Fibroblast of lung (primary cell): ENCODE data around the gene NDFIP2.

Source experiments
- EZH2 ChIP-seq: IDR thresholded peaks from 2 replicates; pipeline ENCODE4 v1.5.1; 2012; ENCODE audit warnings: low read length, control low read depth, mild to moderate bottlenecking; ENCODE audit errors: missing control alignments
- TF ChIP-seq, protein P1 (sequence below), 2 donors: IDR thresholded peaks in 1 of 2; conservative IDR thresholded peaks in 1 of 2; 1 replicate in 1 of 2; 2 replicates in 1 of 2; pipeline ENCODE4 v1.5.1; 2011 to 2012; ENCODE audit warnings: low read length in 2 of 2, control low read depth in 1 of 2, inconsistent platforms in 1 of 2, low read depth in 1 of 2, mild to moderate bottlenecking in 1 of 2

GRCh38 chr13:79448413-79448812, 32.5 kb upstream of the NDFIP2 start:
- TF ChIP-seq, protein P1, sequence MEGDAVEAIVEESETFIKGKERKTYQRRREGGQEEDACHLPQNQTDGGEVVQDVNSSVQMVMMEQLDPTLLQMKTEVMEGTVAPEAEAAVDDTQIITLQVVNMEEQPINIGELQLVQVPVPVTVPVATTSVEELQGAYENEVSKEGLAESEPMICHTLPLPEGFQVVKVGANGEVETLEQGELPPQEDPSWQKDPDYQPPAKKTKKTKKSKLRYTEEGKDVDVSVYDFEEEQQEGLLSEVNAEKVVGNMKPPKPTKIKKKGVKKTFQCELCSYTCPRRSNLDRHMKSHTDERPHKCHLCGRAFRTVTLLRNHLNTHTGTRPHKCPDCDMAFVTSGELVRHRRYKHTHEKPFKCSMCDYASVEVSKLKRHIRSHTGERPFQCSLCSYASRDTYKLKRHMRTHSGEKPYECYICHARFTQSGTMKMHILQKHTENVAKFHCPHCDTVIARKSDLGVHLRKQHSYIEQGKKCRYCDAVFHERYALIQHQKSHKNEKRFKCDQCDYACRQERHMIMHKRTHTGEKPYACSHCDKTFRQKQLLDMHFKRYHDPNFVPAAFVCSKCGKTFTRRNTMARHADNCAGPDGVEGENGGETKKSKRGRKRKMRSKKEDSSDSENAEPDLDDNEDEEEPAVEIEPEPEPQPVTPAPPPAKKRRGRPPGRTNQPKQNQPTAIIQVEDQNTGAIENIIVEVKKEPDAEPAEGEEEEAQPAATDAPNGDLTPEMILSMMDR (conservative IDR thresholded peaks at IDR 0.05 in 1 of 2, IDR thresholded peaks at IDR 0.05 in 1 of 2; ENCODE audit: low read depth in 1 of 2, low read length in 2 of 2), result no peak
- no peak for TF ChIP-seq EZH2
